Aorta (tissue), 5 donors: ENCODE measurements around the gene GSPT2. TPM values are rescaled to one million over a fixed set of nuclear protein-coding genes. Genes with fewer than 3 reads are reported as not detected.
"Not testable (repeated sequence)": the region's sequence is repeated elsewhere in the genome, so short reads cannot be mapped to it uniquely, and the experiment has no call there.

Experiments
- ATAC-seq: fragments of 200-7000 bp; cut with Tn5 transposase; one replicate; pipeline ENCODE4 v1.9.1; 2022; ENCODE audit warnings: moderate library complexity; ENCODE audit not compliant: low FRiP score
- DNase-seq, 2 donors: peaks; one replicate each; pipeline ENCODE4 v3.0.0-alpha.2; 2020
- H3K27ac ChIP-seq, 2 donors: one replicate each; pipeline ENCODE4 v1.5.1; 2013; ENCODE audit warnings: low read length in 2 of 2, mild to moderate bottlenecking in 2 of 2, moderate library complexity in 2 of 2, control low read depth in 1 of 2, inconsistent platforms in 1 of 2, low read depth in 1 of 2
- H3K27me3 ChIP-seq, 2 donors: one replicate each; pipeline ENCODE4 v1.6.1; 2013; ENCODE audit warnings: control low read depth in 1 of 2, low read length in 1 of 2, mild to moderate bottlenecking in 1 of 2, moderate library complexity in 1 of 2; ENCODE audit not compliant: insufficient read depth in 2 of 2, control insufficient read depth in 1 of 2
- H3K36me3 ChIP-seq, 2 donors: one replicate each; pipeline ENCODE4 v1.6.1; 2013; ENCODE audit warnings: control low read depth in 1 of 2, low read length in 1 of 2, mild to moderate bottlenecking in 1 of 2; ENCODE audit not compliant: insufficient read depth in 2 of 2, control insufficient read depth in 1 of 2
- H3K4me1 ChIP-seq, 2 donors: one replicate each; pipeline ENCODE4 v1.6.1; 2013; ENCODE audit warnings: low read length in 2 of 2, control low read depth in 1 of 2, mild to moderate bottlenecking in 1 of 2, moderate library complexity in 1 of 2; ENCODE audit not compliant: insufficient read depth in 2 of 2, control insufficient read depth in 1 of 2
- H3K4me3 ChIP-seq, 2 donors: one replicate each; pipeline ENCODE4 v1.5.1; 2013; ENCODE audit warnings: low read length in 2 of 2, control low read depth in 1 of 2, mild to moderate bottlenecking in 1 of 2
- H3K9me3 ChIP-seq: one replicate; pipeline ENCODE4 v1.6.1; 2013; ENCODE audit warnings: mild to moderate bottlenecking, low read length; ENCODE audit not compliant: control insufficient read depth
- WGBS, 2 donors: extraction: QIAGEN DNeasy Blood & Tissue Kit; methylation state at CpG; one replicate each; pipeline ENCODE4 v1.1.7; 2013; 5-methylcytosine and 5-hydroxymethylcytosine counted together
- intact Hi-C, 2 donors: fragments of 100-400 bp; cut with DNase I; formaldehyde crosslinking; loops; one replicate each; pipeline versions ENCODE4 v1.14.2 to v1.15.0; 2022
- long read RNA-seq, 2 donors: library from polyadenylated mRNA; unstranded; transcript quantifications; one replicate each; pipeline ENCODE4 v2.0.0, GENCODE V29; 2020 to 2021
- polyA plus RNA-seq, 2 donors: library from polyadenylated mRNA; stranded (reverse); fragments of 200-250 nt; gene quantifications; one replicate each; pipeline ENCODE4 v1.2.3, GENCODE V29; 2013
- total RNA-seq, 2 donors: library from RNA; stranded (reverse); fragmentation: NEBNext Ultra II Directional; extraction: Animal tissue kit (Norgen Biotek cat#: 25700); gene quantifications; one replicate each; pipeline ENCODE4 v1.2.1, GENCODE V29; 2021
- donor health status: healthy with polysubstance abuse.
- donor health status: Bipolar disorder and iron deficiency.
- donor health status: DM: no; HTN: no; CAD: no.
- donor health status: DM: no; HTN: no; CAD: no.
- donor health status: DM: yes; HTN: yes; CAD: no.

Gene GSPT2
- total RNA-seq, result 1 to 10 TPM; 7.4 to 7.7 TPM
- 1 to 10 TPM; 1.3 to 6.8 TPM for polyA plus RNA-seq
- long read RNA-seq, donor 1, transcript GSPT2-201 (1 exons, 2,802 nt), result major isoform, 21 of 21 reads
- long read RNA-seq, donor 1, partial matches to known transcripts, result 0 of 21 reads
- long read RNA-seq, donor 1, other reads (novel, unspliced or antisense), result 0 of 21 reads
- long read RNA-seq, donor 2, transcript GSPT2-201 (1 exons, 2,802 nt), result major isoform, 8 of 8 reads
- long read RNA-seq, donor 2, partial matches to known transcripts, result 0 of 8 reads
- long read RNA-seq, donor 2, other reads (novel, unspliced or antisense), result 0 of 8 reads

- 0 to 22% methylated on average over 63 of the region's 63 CpGs for WGBS, 2 donors
- peak; percentile 93 for ATAC-seq
- H3K4me3 ChIP-seq, result peak within 1 kb of the TSS; percentile 27 to 60
- H3K36me3 ChIP-seq, result no peaks in the 10 kb centered on the region
- no peaks in the 10 kb centered on the region for H3K9me3 ChIP-seq
- H3K27ac ChIP-seq, result peak within 1 kb of the TSS in 1 of 2 donors; percentile 55
- no peaks in the 10 kb centered on the region for H3K27me3 ChIP-seq
- no peaks in the 10 kb centered on the region for H3K4me1 ChIP-seq
- intact Hi-C loops, result no loop called here
- peak; percentile 82 to 83 for DNase-seq
These were observed at the start of gene GSPT2 for GRCh38 chrX:51743179-51743957. Gene GSPT2, plus strand, starts transcription at chrX:51743442. Its CDS starts 185 bp downstream, at chrX:51743627.

DNA sequence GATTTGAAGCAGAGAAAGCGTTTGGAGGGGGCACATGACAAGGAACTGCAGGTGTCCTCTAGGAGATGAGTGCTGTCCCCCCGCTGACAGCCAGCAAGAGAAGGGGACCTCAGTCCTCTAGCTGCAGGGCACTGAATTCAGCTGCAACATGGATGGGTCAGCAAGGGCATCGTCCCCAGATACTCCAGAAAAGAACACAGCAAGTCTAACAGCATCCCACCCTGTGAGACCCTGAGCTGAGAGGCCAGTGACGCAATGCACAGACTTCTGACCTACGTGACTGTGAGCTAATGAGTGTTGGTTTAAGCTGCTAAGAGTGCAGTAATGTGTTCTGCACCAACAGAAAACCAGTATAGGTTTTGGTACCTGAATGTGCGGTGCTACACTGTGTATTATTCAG, 49.0 kb upstream of the GSPT2 start:
- WGBS, 2 donors, result 69 to 77% methylated on average over 6 of the region's 6 CpGs
- Histone ChIP-seq H3K4me3 (no peak overlapping the region), H3K36me3 (no peaks in the 10 kb centered on the region), H3K4me1 (no peaks in the 10 kb centered on the region), H3K9me3 (no peaks in the 10 kb centered on the region), H3K27me3 (no peaks in the 10 kb centered on the region), H3K27ac (no peak overlapping the region)
- DNase-seq (no peak), ATAC-seq (no peak)
- intact Hi-C loops, result no loop called here

DNA sequence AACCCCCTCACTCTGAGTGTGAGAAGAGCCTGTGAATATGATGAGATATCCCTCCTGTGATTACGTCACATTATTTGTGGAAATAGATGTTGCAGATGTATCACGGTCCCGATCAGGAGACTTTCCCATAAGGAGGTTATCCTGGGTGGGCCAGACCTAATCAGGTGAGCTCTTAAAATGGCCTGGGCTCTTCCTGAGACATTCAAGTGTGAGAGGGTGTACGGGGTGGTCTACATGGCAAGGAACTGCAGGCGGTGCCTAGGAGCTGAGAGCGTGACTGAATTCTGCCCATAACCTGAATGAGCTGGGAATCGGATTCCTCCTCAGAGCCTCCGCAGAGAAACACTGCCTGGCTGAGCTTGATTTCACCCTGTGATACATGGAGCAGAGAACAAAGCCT, 45.8 kb upstream of the GSPT2 start:
- WGBS, 2 donors, result 87 to 89% methylated on average over 8 of the region's 8 CpGs
- intact Hi-C loops, result no loop called here
- no peaks in the 10 kb centered on the region for H3K4me1 ChIP-seq
- H3K27me3 ChIP-seq, result no peaks in the 10 kb centered on the region
- H3K36me3 ChIP-seq, result no peaks in the 10 kb centered on the region
- ATAC-seq (no peak), DNase-seq (no peak)
- H3K9me3 ChIP-seq, result no peaks in the 10 kb centered on the region
- H3K27ac ChIP-seq, result no peak overlapping the region
- no peak overlapping the region for H3K4me3 ChIP-seq

DNA sequence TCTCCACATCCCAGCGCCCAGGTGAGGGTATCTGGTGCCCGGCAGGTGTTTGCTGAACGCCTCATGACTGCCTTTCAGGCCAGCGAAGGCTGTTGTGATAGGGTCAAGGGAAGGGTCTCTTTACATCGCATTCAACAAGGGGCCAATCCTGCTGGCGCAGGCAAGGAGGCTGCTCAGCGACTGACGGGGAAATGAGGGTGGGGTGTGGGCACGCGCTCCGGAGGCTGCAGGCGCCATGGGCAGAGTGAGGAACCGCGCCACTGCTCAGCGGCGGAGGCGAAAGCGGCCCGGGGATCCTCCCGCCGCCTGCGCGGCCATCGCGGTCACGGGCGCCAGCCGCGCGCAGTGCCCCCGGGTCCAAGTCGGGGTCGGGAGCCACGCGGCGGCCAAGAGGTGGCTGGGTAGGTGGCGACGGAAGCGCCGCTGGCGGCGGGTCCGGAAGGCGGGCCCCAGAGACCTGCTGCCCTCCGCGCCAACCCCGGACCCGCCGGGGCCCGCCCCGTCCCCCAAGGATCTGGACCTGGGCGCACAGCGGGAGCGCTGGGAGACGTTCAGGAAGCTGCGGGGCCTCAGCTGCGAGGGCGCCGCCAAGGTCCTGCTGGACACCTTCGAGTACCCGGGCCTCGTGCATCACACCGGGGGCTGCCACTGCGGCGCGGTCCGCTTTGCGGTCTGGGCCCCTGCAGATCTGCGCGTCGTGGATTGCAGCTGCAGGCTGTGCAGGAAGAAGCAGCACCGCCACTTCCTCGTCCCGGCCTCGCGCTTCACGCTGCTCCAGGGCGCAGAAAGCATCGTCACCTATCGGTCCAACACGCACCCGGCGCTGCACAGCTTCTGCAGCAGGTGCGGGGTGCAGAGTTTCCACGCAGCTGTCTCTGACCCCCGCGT, 32.7 kb upstream of the GSPT2 start, which contains the start of gene CENPVL1:
Gene CENPVL1 (plus strand): TSS at position 236 of the 888 bp plus-strand sequence. CDS start 0 bp downstream, at position 236.
- intact Hi-C loops, H3K36me3 ChIP-seq, H3K4me1 ChIP-seq, H3K9me3 ChIP-seq, H3K27ac ChIP-seq, H3K27me3 ChIP-seq, DNase-seq, H3K4me3 ChIP-seq, ATAC-seq: not testable (repeated sequence)
- no CpG with 5 or more reads among the region's 87 CpGs for WGBS, 2 donors

- DNase-seq, H3K36me3 ChIP-seq, intact Hi-C loops, H3K27me3 ChIP-seq, H3K4me1 ChIP-seq, H3K4me3 ChIP-seq, ATAC-seq, H3K27ac ChIP-seq, H3K9me3 ChIP-seq: not testable (repeated sequence)
- no CpG with 5 or more reads among the region's 18 CpGs for WGBS, 2 donors
These were observed 30.1 kb upstream of the GSPT2 start for GRCh38 chrX:51712943-51713647.

- Histone ChIP-seq H3K9me3 (no peaks in the 10 kb centered on the region), H3K4me1 (no peaks in the 10 kb centered on the region), H3K36me3 (no peaks in the 10 kb centered on the region), H3K4me3 (no peak overlapping the region), H3K27me3 (peaks cover 0 to 6% of the 10 kb centered on the region in 2 donors), H3K27ac (no peak overlapping the region)
- no peak for DNase-seq
- ATAC-seq, result no peak
- intact Hi-C loops, result no loop called here
These were observed 15.0 kb upstream of the GSPT2 start for GRCh38 chrX:51728202-51728601.

DNA sequence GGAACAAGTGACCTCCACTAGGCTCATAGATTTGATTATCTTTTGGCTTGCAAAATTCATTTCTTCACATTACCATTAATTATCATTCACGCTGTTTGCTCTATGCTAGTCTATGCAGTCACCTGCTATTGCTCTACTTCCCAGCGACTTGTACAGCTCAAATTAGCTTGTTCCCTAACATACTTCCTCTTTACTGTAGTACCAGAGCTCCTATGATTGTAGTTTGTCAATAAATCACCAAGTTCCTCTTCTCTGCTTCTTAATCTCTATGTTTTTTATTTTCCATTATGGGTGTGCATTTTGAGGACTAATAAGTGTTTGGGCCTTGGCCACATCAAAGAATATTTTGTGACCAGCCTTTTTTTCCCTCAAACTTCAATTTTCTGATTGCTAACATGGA, 6.2 kb upstream of the GSPT2 start:
- no peak for ATAC-seq
- Histone ChIP-seq H3K4me1 (no peaks in the 10 kb centered on the region), H3K27me3 (peaks cover 0 to 3% of the 10 kb centered on the region in 2 donors), H3K9me3 (no peaks in the 10 kb centered on the region), H3K36me3 (no peaks in the 10 kb centered on the region), H3K4me3 (no peak overlapping the region), H3K27ac (no peak overlapping the region)
- intact Hi-C loops, result no loop called here
- no peak for DNase-seq
- 59 to 71% methylated on average over 2 of the region's 2 CpGs for WGBS, 2 donors

GRCh38 chrX:51742586-51742985, 656 bp upstream of the GSPT2 start:
- H3K27ac ChIP-seq, result no peak overlapping the region
- WGBS, 2 donors, result 54 to 64% methylated on average over 3 of the region's 3 CpGs

More at GRCh38 chrX:51742586-51742985, 656 bp upstream of the GSPT2 start:
- ATAC-seq (no peak), DNase-seq (no peak)
- H3K36me3 ChIP-seq, result no peaks in the 10 kb centered on the region
- H3K27me3 ChIP-seq, result peaks cover 0 to 3% of the 10 kb centered on the region in 2 donors
- intact Hi-C loops, result no loop called here
- no peaks in the 10 kb centered on the region for H3K4me1 ChIP-seq
- no peaks in the 10 kb centered on the region for H3K9me3 ChIP-seq
- H3K4me3 ChIP-seq, result no peak overlapping the region
